GM19463 (cell line): ENCODE data around the gene BPIFB2.
"Not testable (repeated sequence)": the region's sequence is repeated elsewhere in the genome, so short reads cannot be mapped to it uniquely, and the experiment has no call there.

ENCODE experiments used
- ATAC-seq: cut with Tn5 transposase; IDR thresholded peaks from one replicate; pipeline ENCODE4 v1.9.1; 2021; ENCODE audit warnings: mild to moderate bottlenecking, moderate library complexity; ENCODE audit not compliant: unreplicated experiment

The BPIFB2 gene

GRCh38 chr20:33007376-33008335 lies at the start of gene BPIFB2:
Gene BPIFB2 (plus strand): TSS chr20:33007704. CDS start chr20:33008575, 871 bp downstream.
- no peak for ATAC-seq

- no peak for ATAC-seq
Measured at GRCh38 chr20:32958574-32958973, 48.9 kb upstream of the BPIFB2 start.

GRCh38 chr20:32959351-32960221 lies 47.9 kb upstream of the BPIFB2 start:
- ATAC-seq, result no peak

- ATAC-seq, result no peak
Measured at GRCh38 chr20:32960222-32960518, 47.3 kb upstream of the BPIFB2 start.

- ATAC-seq, result no peak
Measured at GRCh38 chr20:32960849-32961731, 46.4 kb upstream of the BPIFB2 start.

- ATAC-seq, result no peak
Measured at GRCh38 chr20:32962053-32962452, 45.5 kb upstream of the BPIFB2 start.

- not testable (repeated sequence) for ATAC-seq
Measured at GRCh38 chr20:32962646-32963045, 44.9 kb upstream of the BPIFB2 start.

GRCh38 chr20:32963176-32963575 lies 44.3 kb upstream of the BPIFB2 start:
- no peak for ATAC-seq

GRCh38 chr20:32964575-32964974 lies 42.9 kb upstream of the BPIFB2 start:
- ATAC-seq, result no peak

- ATAC-seq, result no peak
Measured at GRCh38 chr20:32965115-32965514, 42.4 kb upstream of the BPIFB2 start.

GRCh38 chr20:32965581-32966373 lies 41.7 kb upstream of the BPIFB2 start:
- no peak for ATAC-seq

GRCh38 chr20:32966382-32966781 lies 41.1 kb upstream of the BPIFB2 start:
- no peak for ATAC-seq

- no peak for ATAC-seq
Measured at GRCh38 chr20:32966881-32967781, 40.4 kb upstream of the BPIFB2 start.

GRCh38 chr20:32967961-32968457 lies 39.5 kb upstream of the BPIFB2 start:
- ATAC-seq, result no peak

GRCh38 chr20:32968478-32969241 lies 38.8 kb upstream of the BPIFB2 start:
- ATAC-seq, result no peak

GRCh38 chr20:32969356-32970114 lies 38.0 kb upstream of the BPIFB2 start:
- no peak for ATAC-seq
